GM19395 (cell line): ENCODE measurements around the gene EGLN1.

Experiments
- ATAC-seq: cut with Tn5 transposase; IDR thresholded peaks from one replicate; pipeline ENCODE4 v1.9.1; 2021; ENCODE audit warnings: mild to moderate bottlenecking, moderate library complexity; ENCODE audit not compliant: unreplicated experiment

The EGLN1 gene

DNA sequence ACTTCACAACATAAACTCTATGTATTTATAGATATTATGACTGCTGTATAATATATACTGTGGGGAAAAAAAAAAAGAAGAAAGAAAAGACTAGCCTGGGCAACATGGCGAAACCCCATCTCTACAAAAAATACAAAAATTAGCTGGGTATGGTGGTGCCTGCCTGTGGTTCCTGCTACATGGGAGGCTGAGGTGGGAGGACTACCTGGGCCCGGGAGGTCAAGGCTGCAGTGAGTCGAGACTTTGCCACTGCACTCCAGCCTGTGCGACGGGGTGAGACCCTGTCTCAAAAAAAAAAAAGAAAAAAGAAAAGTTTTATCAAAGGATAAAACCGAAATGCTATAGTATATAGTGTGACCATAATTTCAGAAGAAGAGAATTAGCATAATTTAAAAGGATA is 87.1 kb downstream of the EGLN1 start:
- no peak for ATAC-seq

GRCh38 chr1:231334079-231334666 is 87.9 kb downstream of the EGLN1 start:
- no peak for ATAC-seq

GRCh38 chr1:231332761-231333160 is 89.3 kb downstream of the EGLN1 start:
- no peak for ATAC-seq

GRCh38 chr1:231329483-231329882 is 92.6 kb downstream of the EGLN1 start:
- ATAC-seq, result no peak

- no peak for ATAC-seq
Measured at GRCh38 chr1:231327617-231328016, 94.5 kb downstream of the EGLN1 start.

DNA sequence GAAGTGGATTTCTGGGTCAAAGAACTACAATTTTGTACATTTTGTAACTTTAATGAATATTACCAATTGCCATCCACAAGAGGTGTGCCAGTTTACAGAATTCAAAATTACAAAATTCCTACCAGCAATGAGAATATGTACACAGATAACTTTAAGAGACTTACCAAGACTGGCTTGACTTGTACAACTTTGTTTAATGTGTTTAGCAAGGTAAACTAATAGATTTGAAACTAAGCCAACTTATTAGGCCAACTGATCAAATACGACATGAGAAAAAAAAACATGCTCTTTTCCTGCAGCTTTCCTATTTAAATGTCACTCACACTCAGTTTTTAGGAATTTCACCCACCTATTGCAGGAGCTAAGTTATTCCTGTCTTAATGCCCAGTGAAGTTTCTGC is 95.8 kb downstream of the EGLN1 start:
- no peak for ATAC-seq

DNA sequence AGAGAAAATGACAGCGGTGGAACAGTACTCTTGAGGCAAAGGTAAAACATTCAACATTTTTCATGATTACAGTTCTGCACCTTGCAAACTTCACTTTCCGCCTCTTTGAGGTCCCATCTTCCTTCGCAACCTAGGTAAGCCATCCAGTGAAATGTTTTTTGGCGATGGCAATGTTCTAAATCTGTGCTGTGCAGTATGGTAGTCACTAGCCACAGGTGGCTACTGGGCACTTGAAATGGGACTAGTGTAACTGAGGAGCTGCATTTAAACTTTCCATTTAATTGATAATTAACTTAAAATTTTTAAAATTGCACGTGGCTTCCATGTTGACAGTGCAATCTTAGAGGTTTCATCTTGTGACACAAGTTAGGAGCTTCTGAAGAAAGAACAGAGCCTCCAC is 97.4 kb downstream of the EGLN1 start:
- ATAC-seq, result no peak

DNA sequence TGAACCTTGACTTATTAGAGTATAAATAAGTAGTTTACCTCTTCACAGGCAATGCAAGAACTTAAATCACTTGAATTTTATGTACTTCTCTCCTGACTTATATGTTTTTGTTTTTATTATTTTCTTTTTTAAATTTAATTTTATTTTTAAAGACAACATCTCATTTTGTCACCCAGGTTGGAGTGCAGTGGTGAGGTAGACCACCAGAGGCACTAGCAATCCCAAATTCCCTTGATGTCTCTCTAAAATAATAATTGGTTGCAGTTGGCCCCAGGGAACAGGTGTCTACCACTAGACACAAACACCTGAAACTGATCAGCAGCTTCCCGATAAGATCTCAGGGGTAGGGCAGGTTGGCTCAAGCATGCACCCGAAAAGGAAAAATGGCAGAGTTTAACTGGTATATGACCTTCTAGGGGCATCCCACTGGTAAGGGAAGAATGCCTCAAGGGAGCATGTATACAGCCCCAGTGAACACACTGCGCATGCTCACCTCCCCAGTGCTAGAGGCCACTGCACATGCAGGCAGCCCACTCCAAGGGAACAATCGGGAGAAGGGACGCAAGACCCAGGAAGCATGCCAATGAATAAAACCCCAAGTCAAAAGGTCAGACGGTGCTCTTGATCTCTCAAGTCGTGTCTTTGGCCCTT is 99.1 kb downstream of the EGLN1 start:
- no peak for ATAC-seq

GRCh38 chr1:231319080-231319479 is 103.0 kb downstream of the EGLN1 start:
- ATAC-seq, result no peak

DNA sequence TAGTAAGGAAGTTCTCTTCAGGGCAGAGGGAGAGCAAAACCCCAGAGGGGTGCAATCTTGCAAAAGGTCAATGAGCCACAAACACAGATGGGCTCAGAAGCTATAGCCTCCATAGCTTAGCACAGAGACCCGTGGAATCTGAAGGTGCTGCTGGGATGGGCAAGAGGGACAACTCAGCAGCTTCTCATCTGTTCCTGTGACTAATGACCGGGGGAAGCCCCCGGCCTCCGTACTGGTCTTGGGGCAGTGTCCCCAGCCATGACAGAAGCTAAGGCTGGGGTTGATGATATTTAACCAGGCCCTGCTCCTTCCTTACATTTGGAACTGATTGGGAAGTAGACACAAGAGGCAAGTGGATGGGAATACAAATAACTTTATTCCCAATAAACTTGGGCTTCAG is 103.5 kb downstream of the EGLN1 start:
- no peak for ATAC-seq

DNA sequence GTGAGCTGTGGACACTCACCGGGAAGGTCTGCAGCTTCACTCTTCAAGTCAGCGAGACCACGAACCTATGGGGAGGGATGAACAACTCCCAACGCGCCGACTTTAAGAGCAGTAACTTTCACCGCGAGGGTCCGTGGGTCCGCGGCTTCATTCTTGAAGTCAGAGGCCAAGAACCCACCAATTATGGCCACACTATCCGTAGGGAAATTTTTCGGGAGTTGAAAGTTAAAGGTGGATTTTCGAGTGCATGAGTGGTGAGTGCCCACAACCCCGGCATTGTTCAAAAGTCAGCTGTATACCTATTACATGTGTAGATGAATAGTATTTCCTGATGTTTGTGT is 104.1 kb downstream of the EGLN1 start:
- ATAC-seq, result no peak

- ATAC-seq, result no peak
Measured at GRCh38 chr1:231317306-231318014, 104.6 kb downstream of the EGLN1 start.

DNA sequence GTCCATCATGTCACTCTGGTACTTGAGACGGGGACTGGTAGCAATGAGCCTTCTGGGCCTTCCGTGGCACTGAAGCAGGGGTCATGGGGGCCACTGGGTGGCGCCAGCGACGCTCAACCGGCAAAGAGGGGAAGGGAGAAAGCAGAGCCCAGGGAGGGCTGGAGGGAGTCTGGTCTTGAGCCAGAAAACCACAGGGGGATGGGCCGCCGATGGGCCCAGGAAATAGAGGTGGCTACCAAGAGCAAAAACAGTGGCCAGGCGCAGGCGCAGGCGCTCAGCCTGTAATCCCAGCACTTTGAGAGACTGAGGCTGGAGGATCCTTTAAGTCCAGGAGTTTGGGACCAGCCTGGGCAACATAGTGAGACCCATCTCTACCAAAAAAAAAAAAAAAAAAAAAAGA is 106.2 kb downstream of the EGLN1 start:
- peak; percentile 72 for ATAC-seq
